HL-60 (cell line): ENCODE measurements around the gene TSPO.

Experiments
- GABPA ChIP-seq: IDR thresholded peaks from 2 replicates; pipeline ENCODE4 v1.6.1; 2012; ENCODE audit warnings: low read depth
- POLR2AphosphoS5 ChIP-seq: IDR thresholded peaks from 2 replicates; pipeline ENCODE4 v1.6.1; 2012; ENCODE audit warnings: low read depth
- REST ChIP-seq: IDR thresholded peaks from 2 replicates; pipeline ENCODE4 v1.6.1; 2012; ENCODE audit warnings: low read depth; ENCODE audit not compliant: insufficient replicate concordance
- SPI1 ChIP-seq: IDR thresholded peaks from 2 replicates; pipeline ENCODE4 v1.6.1; 2012; ENCODE audit warnings: low read depth, mild to moderate bottlenecking, borderline replicate concordance
- TF ChIP-seq, protein P1 (sequence below): IDR thresholded peaks from one replicate; pipeline ENCODE4 v1.5.1; 2011; ENCODE audit warnings: low read length, control low read depth, inconsistent platforms; ENCODE audit not compliant: insufficient read depth

- TF ChIP-seq, protein P1, sequence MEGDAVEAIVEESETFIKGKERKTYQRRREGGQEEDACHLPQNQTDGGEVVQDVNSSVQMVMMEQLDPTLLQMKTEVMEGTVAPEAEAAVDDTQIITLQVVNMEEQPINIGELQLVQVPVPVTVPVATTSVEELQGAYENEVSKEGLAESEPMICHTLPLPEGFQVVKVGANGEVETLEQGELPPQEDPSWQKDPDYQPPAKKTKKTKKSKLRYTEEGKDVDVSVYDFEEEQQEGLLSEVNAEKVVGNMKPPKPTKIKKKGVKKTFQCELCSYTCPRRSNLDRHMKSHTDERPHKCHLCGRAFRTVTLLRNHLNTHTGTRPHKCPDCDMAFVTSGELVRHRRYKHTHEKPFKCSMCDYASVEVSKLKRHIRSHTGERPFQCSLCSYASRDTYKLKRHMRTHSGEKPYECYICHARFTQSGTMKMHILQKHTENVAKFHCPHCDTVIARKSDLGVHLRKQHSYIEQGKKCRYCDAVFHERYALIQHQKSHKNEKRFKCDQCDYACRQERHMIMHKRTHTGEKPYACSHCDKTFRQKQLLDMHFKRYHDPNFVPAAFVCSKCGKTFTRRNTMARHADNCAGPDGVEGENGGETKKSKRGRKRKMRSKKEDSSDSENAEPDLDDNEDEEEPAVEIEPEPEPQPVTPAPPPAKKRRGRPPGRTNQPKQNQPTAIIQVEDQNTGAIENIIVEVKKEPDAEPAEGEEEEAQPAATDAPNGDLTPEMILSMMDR = no peak
- TF ChIP-seq REST (no peak), SPI1 (no peak), POLR2AphosphoS5 (no peak), GABPA (no peak)
Measured at GRCh38 chr22:43109921-43110443, 41.4 kb upstream of the TSPO start.
